ENCODE results near the gene RND2.

Gene RND2

DNA sequence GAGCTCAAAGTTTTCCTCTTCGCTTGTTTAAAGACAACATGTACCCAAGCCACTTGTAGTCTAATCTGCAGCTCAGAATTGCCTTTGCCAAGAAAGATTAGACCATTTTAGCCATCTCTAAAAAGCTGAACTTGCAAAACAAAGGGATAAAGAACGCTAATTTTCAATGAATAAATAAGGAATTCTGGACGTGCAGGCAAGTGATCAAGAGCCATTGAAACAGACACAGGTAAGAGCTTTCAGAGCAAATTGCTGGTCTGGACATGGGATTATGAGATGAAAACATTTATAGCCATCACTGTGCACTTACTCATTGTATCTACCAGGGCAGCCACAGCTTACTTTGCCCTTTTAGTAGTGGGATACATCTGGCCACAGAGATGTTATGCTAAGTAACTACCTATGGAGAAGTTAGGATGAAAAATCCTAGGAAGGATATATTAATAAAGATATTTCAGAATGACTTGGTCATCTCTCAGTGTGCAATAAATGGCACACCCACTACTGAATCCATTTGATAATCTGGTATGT lies 44.4 kb downstream of the RND2 start:
- DNase-seq (ENCODE audit: low read depth in 2 of 3, low spot score in 1 of 3): no peak

DNA sequence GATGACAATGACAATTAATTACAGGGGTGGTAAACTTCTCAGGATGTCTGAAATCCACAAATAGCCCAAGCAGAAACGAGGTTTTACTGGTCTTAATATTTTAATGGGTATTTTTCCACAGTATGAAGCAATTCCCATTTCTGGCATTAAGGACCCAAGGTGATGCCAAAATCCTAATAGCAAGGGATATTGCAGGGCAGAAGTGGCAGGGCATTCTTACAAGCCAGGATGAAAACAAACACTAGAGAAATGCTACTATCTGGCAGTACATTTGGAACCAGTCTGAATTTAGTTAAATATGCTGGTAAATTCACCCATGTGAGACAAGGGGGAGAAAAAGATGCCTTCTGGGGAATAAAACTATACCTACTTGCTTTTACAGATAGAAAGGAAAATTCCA lies 45.2 kb downstream of the RND2 start:
- no peak for DNase-seq (ENCODE audit: low read depth in 2 of 3, low spot score in 1 of 3)

DNA sequence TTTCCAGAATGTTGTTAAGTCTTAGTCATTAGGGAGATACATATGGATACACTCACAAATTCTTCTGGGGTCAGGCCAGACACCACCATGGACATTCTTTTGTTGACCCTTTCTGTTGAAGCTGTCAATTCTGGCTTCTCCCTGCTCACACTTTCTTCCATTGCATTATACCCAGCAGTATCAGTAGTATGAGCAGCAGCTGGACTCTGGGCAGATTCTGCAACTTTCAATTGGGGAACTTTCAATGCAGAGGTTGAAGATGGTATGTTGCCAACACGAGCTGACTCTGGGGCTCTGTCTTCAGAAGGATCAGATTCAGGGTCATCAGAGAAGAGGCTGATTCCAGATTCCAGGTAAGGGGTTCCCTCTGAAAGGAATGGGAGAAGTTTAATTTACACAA lies 45.8 kb downstream of the RND2 start:
- no peak for DNase-seq (ENCODE audit: low read depth in 2 of 3, low spot score in 1 of 3)

DNA sequence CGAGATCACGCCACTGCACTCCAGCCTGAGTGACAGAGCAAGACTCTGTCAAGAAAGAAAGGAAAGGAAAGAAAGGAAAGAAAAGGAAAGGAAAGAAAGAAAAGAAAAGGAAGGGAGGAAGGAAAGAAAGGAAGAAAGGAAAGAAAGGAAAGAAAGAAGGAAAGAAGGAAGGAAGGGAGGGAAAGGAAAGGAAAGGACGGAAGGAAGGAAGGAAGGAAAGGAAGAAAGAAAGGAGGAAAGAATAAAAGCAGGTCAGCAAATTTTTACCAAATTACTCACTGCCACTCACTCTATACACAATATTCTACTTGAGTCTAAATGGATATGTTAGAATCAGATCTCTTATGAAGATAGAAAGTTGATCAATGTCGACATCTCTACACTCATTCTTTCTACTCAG lies 49.8 kb downstream of the RND2 start:
- DNase-seq (ENCODE audit: low read depth in 2 of 3, low spot score in 1 of 3): no peak

DNA sequence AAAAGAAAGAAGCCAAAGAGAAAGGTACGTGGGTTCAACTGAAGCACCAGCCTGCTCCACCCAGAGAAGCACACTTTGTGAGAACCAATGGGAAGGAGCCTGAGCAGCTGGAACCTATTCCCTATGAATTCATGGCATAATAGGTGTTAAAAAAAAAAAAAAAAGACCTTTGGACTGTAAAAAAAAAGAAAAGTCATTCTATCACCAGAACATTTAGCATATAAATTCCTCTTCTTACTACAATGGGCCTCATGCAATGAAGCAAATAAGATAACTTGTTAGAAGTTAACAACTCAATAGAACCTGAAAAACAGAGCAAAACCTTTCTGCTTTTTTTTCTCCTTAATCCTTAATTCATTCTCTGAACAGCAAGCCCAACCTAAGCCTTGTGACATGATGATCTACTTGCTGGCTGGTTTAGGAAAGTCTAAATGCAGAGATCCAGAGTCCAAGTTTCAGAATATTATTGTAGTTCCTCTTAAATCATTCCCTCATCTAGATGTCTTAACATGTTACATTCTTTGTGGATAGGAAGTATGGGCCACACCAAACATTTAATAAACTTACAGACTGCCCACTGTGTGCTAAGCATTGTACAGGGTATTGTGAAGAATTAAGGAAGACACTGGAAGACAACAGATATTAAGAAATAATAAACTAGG lies 54.7 kb downstream of the RND2 start:
- no peak for DNase-seq (ENCODE audit: low read depth in 2 of 3, low spot score in 1 of 3)
